H9 (cell line): ENCODE data around the gene MINDY4. TPM values are rescaled to one million over a fixed set of nuclear protein-coding genes. Genes with fewer than 3 reads are reported as not detected.
A peak's percentile ranks its signal among the peaks of the same experiment; 100 is the strongest.

Source experiments
- DNase-seq: peaks from one replicate; pipeline ENCODE4 v3.0.0-alpha.2; 2017
- H2AFZ ChIP-seq: one replicate; pipeline ENCODE4 v1.6.1; 2013; ENCODE audit warnings: mild to moderate bottlenecking, low read length, control low read depth, moderate library complexity
- H2AK5ac ChIP-seq: 2 replicates; pipeline ENCODE4 v1.6.1; 2013; ENCODE audit warnings: low read length, control low read depth, mixed read lengths; ENCODE audit not compliant: insufficient read length
- H2BK120ac ChIP-seq: one replicate; pipeline ENCODE4 v1.6.1; 2013; ENCODE audit warnings: low read depth, mild to moderate bottlenecking, low read length, control low read depth, inconsistent platforms; ENCODE audit not compliant: poor library complexity, severe bottlenecking
- H2BK12ac ChIP-seq: 2 replicates; pipeline ENCODE4 v1.6.1; 2013; ENCODE audit warnings: low read length, control low read depth, mixed read lengths, low read depth; ENCODE audit not compliant: insufficient read length
- H2BK15ac ChIP-seq: 2 replicates; pipeline ENCODE4 v1.6.1; 2013; ENCODE audit warnings: low read depth, low read length, control low read depth
- H2BK20ac ChIP-seq: one replicate; pipeline ENCODE4 v1.6.1; 2013; ENCODE audit warnings: low read depth, mild to moderate bottlenecking, low read length, control low read depth, inconsistent platforms; ENCODE audit not compliant: poor library complexity, severe bottlenecking
- H2BK5ac ChIP-seq: 2 replicates; pipeline ENCODE4 v1.6.1; 2013; ENCODE audit warnings: low read length, control low read depth, mixed read lengths; ENCODE audit not compliant: insufficient read length
- H3K14ac ChIP-seq: 2 replicates; pipeline ENCODE4 v1.6.1; 2013; ENCODE audit warnings: low read length, control low read depth; ENCODE audit not compliant: insufficient read depth
- H3K18ac ChIP-seq: 2 replicates; pipeline ENCODE4 v1.6.1; 2013; ENCODE audit warnings: low read depth, mild to moderate bottlenecking, mixed read lengths, low read length, control low read depth; ENCODE audit not compliant: insufficient read length
- H3K23ac ChIP-seq: 2 replicates; pipeline ENCODE4 v1.6.1; 2013; ENCODE audit warnings: low read length, control low read depth, mixed read lengths, low read depth; ENCODE audit not compliant: insufficient read length
- H3K23me2 ChIP-seq: 2 replicates; pipeline ENCODE4 v1.6.1; 2013; ENCODE audit warnings: low read depth, mild to moderate bottlenecking, mixed read lengths, low read length, control low read depth; ENCODE audit not compliant: insufficient read length, poor library complexity, severe bottlenecking
- H3K27ac ChIP-seq: 2 replicates; pipeline ENCODE4 v1.5.1; 2013; ENCODE audit warnings: low read length, control low read depth, mixed read lengths, low read depth; ENCODE audit not compliant: insufficient read length
- H3K27me3 ChIP-seq: 2 replicates; pipeline ENCODE4 v1.6.1; 2013; ENCODE audit warnings: low read length, control low read depth, inconsistent platforms; ENCODE audit not compliant: insufficient read depth
- H3K4ac ChIP-seq: 2 replicates; pipeline ENCODE4 v1.6.1; 2013; ENCODE audit warnings: low read depth, mild to moderate bottlenecking, control low read depth, inconsistent platforms, low read length, moderate library complexity
- H3K4me1 ChIP-seq: 2 replicates; pipeline ENCODE4 v1.6.1; 2013; ENCODE audit warnings: low read length, control low read depth, inconsistent platforms; ENCODE audit not compliant: insufficient read depth
- H3K4me2 ChIP-seq: 2 replicates; pipeline ENCODE4 v1.6.1; 2013; ENCODE audit warnings: low read length, control low read depth, mixed read lengths; ENCODE audit not compliant: insufficient read length, insufficient read depth
- H3K56ac ChIP-seq: 2 replicates; pipeline ENCODE4 v1.6.1; 2013; ENCODE audit warnings: low read depth, mild to moderate bottlenecking, mixed read lengths, low read length, control low read depth; ENCODE audit not compliant: insufficient read length
- H3K79me1 ChIP-seq: 2 replicates; pipeline ENCODE4 v1.6.1; 2013; ENCODE audit warnings: low read depth, mild to moderate bottlenecking, moderate library complexity, low read length, control low read depth, inconsistent platforms; ENCODE audit not compliant: insufficient read depth, poor library complexity, severe bottlenecking
- H3K79me2 ChIP-seq: 2 replicates; pipeline ENCODE4 v1.6.1; 2013; ENCODE audit warnings: low read length, control low read depth, inconsistent platforms; ENCODE audit not compliant: insufficient read depth
- H3K9ac ChIP-seq: 2 replicates; pipeline ENCODE4 v1.6.1; 2013; ENCODE audit warnings: low read length, control low read depth, mixed read lengths; ENCODE audit not compliant: insufficient read length; ENCODE audit errors: extremely low read depth
- H3K9me3 ChIP-seq: one replicate; pipeline ENCODE4 v1.6.1; 2013; ENCODE audit warnings: low read depth, low read length, inconsistent platforms; ENCODE audit not compliant: control insufficient read depth
- H3T11ph ChIP-seq: one replicate; pipeline ENCODE4 v1.6.1; 2013; ENCODE audit warnings: mild to moderate bottlenecking, low read length, control low read depth, inconsistent platforms
- H4K20me1 ChIP-seq: one replicate; pipeline ENCODE4 v1.6.1; 2013; ENCODE audit not compliant: control insufficient read depth, insufficient read length, insufficient read depth
- H4K5ac ChIP-seq: 2 replicates; pipeline ENCODE4 v1.6.1; 2013; ENCODE audit warnings: low read depth, mild to moderate bottlenecking, mixed read lengths, low read length, control low read depth; ENCODE audit not compliant: insufficient read length
- H4K8ac ChIP-seq: replicated peaks from 2 replicates; pipeline ENCODE4 v1.6.1; 2013; ENCODE audit warnings: low read length, control low read depth, mixed read lengths, low read depth; ENCODE audit not compliant: insufficient read length
- H4K91ac ChIP-seq: 2 replicates; pipeline ENCODE4 v1.6.1; 2013; ENCODE audit warnings: low read depth, mild to moderate bottlenecking, moderate library complexity, mixed read lengths, low read length, control low read depth; ENCODE audit not compliant: insufficient read length
- H3K27ac Mint-ChIP-seq, 3 experiments: 2 replicates in 2 of 3; 3 replicates in 1 of 3; pipeline ENCODE4 v1.8.0; 2020 to 2021; ENCODE audit warnings: mixed read lengths in 3 of 3, mild to moderate bottlenecking in 1 of 3, moderate library complexity in 1 of 3
- H3K27me3 Mint-ChIP-seq: 2 replicates; pipeline ENCODE4 v1.8.0; 2021; ENCODE audit warnings: low read depth, mild to moderate bottlenecking, moderate library complexity, mixed read lengths
- H3K36me3 Mint-ChIP-seq, 3 experiments: 2 replicates in 2 of 3; 3 replicates in 1 of 3; pipeline ENCODE4 v1.8.0; 2020 to 2021; ENCODE audit warnings: low read depth in 3 of 3, mixed read lengths in 3 of 3; ENCODE audit not compliant: insufficient read depth in 1 of 3
- H3K4me1 Mint-ChIP-seq, 2 experiments: 2 replicates each; pipeline ENCODE4 v1.8.0; 2020; ENCODE audit warnings: mixed read lengths in 2 of 2
- H3K4me3 Mint-ChIP-seq, 2 experiments: 2 replicates in 1 of 2; 3 replicates in 1 of 2; pipeline ENCODE4 v1.8.0; 2020 to 2021; ENCODE audit warnings: mild to moderate bottlenecking in 2 of 2, mixed read lengths in 2 of 2, moderate library complexity in 1 of 2
- H3K9me3 Mint-ChIP-seq, 2 experiments: 2 replicates in 1 of 2; 3 replicates in 1 of 2; pipeline ENCODE4 v1.8.0; 2020; ENCODE audit warnings: mild to moderate bottlenecking in 2 of 2, mixed read lengths in 2 of 2, moderate library complexity in 1 of 2
- WGBS: extraction: QIAGEN DNeasy Blood & Tissue Kit; methylation state at CpG from one replicate; pipeline ENCODE4 v1.1.7; 2013; ENCODE audit warnings: missing lambda C conversion rate, low lambda C conversion rate, mixed read lengths; ENCODE audit not compliant: insufficient read length; ENCODE audit errors: extremely low coverage; 5-methylcytosine and 5-hydroxymethylcytosine counted together
- total RNA-seq: library from RNA; stranded (reverse); gene quantifications from 2 replicates; pipeline ENCODE4 v1.2.1, GENCODE V29; 2021
- TF ChIP-seq, protein P1 (sequence below): fragments of 200-600 bp; sonication (generic); conservative IDR thresholded peaks from 3 replicates; pipeline ENCODE4 v1.8.0; 2021; ENCODE audit warnings: antibody characterized with exemption, mild to moderate bottlenecking

MINDY4 gene
- total RNA-seq, 1 experiment from 2014 or later = 3.1 TPM

DNA sequence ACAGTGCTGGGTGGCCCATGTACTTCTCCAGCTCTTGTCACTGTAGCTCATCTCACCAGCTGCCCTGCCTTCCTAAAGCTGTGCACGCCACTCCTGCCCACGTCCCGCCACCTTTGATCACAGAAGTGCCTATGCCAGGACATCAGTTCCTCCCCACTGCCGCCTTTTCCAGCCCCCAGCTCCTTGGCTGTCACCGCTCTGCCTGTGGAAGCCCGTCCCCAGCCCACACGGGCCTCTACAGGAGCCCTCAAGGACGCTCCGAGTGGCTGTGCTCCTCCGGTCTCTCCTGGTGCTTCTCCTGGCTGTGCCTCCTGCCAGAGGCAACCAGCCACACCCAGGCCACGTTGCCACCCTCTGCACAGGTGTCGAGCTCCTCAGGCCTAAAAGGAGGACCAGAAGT, 38.6 kb upstream of the MINDY4 start:
- Mint-ChIP-seq H3K4me1 (peaks cover 25 to 33% of the 10 kb centered on the region in 2 experiments), H3K27ac (peak overlapping the region in 1 of 3 experiments; percentile 23; a peak in 2 of 7 replicates), H3K36me3 (peaks cover 2 to 8% (median 3%) of the 10 kb centered on the region in 3 experiments; a peak in 3 of 7 replicates), H3K27me3 (peaks cover 13% of the 10 kb centered on the region), H3K9me3 (peaks cover 3% of the 10 kb centered on the region in 2 experiments; a peak in 2 of 5 replicates), H3K4me3 (no peak overlapping the region)
- no peak for DNase-seq
- Histone ChIP-seq H3T11ph (no peak overlapping the region), H4K5ac (no peak overlapping the region), H3K79me2 (no peaks in the 10 kb centered on the region), H3K27ac (no peak overlapping the region), H2BK12ac (no peak overlapping the region), H3K23me2 (no peaks in the 10 kb centered on the region), H3K9me3 (no peaks in the 10 kb centered on the region), H3K4me1 (peaks cover 3% of the 10 kb centered on the region; the same call in 1 of the 2 replicates), H3K4me2 (no peak overlapping the region), H3K18ac (no peak overlapping the region), H4K8ac (no peak overlapping the region), H2AK5ac (no peak overlapping the region), H2BK15ac (no peak overlapping the region), H3K9ac (no peak overlapping the region), H3K79me1 (no peaks in the 10 kb centered on the region), H3K14ac (no peak overlapping the region; the same call in 1 of the 2 replicates), H2AFZ (no peak overlapping the region), H2BK20ac (no peak overlapping the region), H3K56ac (no peak overlapping the region), H3K27me3 (no peaks in the 10 kb centered on the region), H2BK120ac (no peak overlapping the region), H3K23ac (no peak overlapping the region), H2BK5ac (no peak overlapping the region), H4K20me1 (no peaks in the 10 kb centered on the region), H3K4ac (no peak overlapping the region), H4K91ac (no peak overlapping the region)
- no CpG with 5 or more reads among the region's 12 CpGs for WGBS
- TF ChIP-seq, protein P1, sequence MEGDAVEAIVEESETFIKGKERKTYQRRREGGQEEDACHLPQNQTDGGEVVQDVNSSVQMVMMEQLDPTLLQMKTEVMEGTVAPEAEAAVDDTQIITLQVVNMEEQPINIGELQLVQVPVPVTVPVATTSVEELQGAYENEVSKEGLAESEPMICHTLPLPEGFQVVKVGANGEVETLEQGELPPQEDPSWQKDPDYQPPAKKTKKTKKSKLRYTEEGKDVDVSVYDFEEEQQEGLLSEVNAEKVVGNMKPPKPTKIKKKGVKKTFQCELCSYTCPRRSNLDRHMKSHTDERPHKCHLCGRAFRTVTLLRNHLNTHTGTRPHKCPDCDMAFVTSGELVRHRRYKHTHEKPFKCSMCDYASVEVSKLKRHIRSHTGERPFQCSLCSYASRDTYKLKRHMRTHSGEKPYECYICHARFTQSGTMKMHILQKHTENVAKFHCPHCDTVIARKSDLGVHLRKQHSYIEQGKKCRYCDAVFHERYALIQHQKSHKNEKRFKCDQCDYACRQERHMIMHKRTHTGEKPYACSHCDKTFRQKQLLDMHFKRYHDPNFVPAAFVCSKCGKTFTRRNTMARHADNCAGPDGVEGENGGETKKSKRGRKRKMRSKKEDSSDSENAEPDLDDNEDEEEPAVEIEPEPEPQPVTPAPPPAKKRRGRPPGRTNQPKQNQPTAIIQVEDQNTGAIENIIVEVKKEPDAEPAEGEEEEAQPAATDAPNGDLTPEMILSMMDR = no peak
